Ramos (cell line): ENCODE results near the gene TPCN1.

Source experiments
- in situ Hi-C: fragments of 300-500 bp; cut with MboI; formaldehyde crosslinking; loops from one replicate; pipeline ENCODE4 v1.14.3; 2022; ENCODE audit warnings: low sequenced_read_pairs; ENCODE audit not compliant: unreplicated experiment

TPCN1 gene

DNA sequence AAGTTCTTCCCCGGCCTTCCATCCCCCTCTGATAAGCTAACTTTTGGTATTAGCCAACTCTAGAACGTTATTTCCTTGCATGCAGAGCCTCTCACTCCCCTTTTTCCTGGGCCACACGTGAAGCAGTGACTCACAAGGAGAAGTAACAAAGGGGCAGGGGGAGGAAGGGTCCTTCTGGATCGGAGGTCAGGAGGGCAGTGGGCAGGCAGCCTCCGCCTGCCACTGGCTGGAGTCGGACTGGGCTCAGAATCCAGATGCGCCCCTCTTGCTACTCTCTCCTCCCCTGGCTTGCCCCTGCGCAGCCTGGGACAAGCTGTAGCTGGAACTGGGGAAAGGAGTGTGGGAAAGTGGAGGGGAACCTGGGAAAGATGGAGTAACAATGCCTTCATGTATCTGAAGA is 55.0 kb downstream of the TPCN1 start:
- in situ Hi-C loops: no loop called here

DNA sequence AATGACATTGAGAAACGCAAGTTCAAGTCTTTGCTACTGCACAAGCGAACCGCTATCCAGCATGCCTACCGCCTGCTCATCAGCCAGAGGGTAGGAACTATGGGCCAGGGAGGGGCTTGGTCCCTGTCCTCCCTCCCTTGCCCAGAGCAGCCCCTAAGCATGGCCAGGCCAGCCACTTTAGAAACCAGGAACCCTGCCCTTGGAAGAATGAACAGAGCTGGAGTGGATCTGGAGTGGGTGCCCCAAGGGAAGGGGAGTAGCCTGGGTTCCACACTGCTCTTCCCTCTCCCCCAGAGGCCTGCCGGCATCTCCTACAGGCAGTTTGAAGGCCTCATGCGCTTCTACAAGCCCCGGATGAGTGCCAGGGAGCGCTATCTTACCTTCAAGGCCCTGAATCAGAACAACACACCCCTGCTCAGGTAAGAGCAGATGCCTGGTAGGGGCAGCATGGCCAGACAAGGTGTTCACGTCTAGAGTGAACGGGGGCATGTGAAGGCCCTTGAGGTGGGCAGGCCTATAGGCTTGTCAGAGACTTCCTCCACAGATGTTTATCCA is 55.8 kb downstream of the TPCN1 start:
- in situ Hi-C loops: no loop called here

DNA sequence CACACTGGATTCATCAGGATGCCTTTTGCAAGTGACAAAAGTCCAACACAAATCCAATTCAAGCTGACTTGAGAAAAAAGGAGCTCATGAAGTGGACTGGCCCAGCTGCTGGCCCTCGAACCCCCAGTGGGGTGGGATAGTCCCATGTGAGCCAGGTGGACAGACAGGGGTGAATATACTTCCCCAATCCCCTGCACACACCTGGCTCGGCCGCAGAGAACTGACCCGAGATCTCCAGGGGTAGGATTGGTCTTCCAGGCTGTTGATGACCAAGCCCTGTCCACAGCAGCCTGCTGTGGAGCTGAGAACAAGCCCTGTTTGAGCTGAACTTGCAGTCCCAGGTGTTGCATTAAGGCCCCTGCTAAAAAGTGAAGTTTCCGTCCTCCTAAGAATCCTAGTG is 56.2 kb downstream of the TPCN1 start:
- in situ Hi-C loops: no loop called here

DNA sequence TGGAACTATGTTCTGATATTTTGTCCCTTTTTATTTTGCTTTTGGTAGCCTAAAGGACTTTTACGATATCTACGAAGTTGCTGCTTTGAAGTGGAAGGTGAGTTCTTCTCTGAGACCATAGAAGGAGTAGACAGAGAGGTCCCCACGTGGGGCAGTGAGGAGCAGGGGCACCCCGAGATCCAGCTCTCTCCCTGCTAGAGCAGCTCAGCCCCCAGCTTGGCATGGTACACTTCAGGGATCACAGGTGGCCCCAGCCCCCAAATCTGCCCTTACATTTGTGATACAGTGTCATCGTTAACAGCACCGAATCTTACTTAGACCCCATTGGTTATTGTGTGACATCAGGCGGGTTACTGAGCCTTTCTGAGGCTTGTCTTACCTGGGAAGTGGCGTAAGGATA is 56.9 kb downstream of the TPCN1 start:
- in situ Hi-C loops: no loop called here

- in situ Hi-C loops: no loop called here
Observed at GRCh38 chr12:113278633-113279032, 57.4 kb downstream of the TPCN1 start.

DNA sequence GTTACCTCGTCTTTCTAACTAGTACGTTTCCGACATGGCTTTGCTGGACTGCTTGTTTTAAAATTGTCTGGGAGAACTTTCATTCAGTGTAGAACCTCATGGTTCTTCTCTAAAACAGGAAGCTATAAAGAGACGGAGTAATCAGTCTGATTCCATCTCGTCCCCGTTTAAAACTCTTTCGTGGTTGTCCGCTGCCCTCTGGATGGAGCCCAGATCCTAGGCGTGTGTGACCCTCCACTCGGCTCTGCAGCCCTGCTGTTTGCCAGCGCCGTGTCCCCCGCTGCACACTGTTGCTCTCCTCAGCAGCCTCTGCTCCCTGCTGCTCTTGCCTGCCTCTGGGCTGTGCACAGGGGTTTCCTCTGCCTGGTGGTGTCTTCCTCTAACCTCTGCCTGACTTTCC is 63.5 kb downstream of the TPCN1 start:
- in situ Hi-C loops: no loop called here

- in situ Hi-C loops: no loop called here
Observed at GRCh38 chr12:113285679-113286610, 64.7 kb downstream of the TPCN1 start.

DNA sequence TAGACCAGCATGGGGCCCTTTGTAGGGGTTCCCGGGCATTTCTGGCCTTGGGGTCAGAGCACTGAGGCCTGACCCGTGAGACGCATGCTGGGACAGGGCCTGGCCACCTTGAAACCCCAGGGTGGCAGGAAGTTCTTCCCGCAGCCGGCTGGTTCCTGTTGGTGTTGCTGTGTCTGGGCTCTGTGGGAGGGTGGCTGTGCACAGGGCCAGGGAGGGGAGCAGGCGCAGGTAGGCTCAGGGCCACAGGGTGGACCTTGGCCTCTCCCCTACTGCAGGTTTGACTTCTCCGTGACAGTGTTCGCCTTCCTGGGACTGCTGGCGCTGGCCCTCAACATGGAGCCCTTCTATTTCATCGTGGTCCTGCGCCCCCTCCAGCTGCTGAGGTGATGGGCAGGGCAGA is 65.4 kb downstream of the TPCN1 start:
- in situ Hi-C loops: no loop called here

- in situ Hi-C loops: no loop called here
Observed at GRCh38 chr12:113287146-113287898, 66.1 kb downstream of the TPCN1 start.

DNA sequence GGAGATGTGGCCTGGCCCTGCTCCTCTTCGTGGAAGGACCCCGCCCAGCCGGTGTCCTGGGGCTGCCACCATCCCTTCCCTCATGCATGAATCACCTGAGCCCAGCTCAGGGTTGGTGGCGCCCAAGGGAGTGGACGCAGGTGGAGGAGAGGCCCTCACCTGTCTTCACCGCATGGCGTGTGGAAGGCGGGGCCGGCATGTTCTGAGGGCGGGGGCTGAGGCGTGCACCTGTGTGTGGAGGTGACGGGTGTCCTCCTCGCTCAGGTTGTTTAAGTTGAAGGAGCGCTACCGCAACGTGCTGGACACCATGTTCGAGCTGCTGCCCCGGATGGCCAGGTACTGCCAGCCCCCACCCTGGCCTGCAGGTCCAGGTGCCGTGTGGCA is 66.6 kb downstream of the TPCN1 start:
- in situ Hi-C loops: no loop called here

DNA sequence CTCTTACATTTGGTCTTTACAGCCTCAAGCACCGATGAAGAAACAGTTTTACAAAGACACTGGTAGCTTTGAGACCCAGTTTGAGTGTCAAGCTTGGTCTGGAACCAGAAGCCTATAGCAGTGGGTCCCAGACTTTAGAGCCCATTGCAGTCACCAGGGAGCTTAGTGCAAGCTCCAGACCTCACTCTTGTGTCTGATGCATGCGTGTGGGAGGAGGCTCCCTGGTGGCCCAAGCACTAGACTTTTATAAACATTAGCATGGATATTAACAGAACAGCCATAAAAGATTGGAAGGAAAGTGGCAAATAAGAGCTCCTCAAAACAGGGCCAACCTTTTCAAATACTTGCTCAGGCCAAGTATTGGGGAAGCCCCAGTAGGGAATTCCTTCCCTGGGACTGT is 68.1 kb downstream of the TPCN1 start:
- in situ Hi-C loops: no loop called here

- in situ Hi-C loops: no loop called here
Observed at GRCh38 chr12:113290506-113290905, 69.2 kb downstream of the TPCN1 start.

GRCh38 chr12:113291586-113291985 is 70.3 kb downstream of the TPCN1 start:
- in situ Hi-C loops: no loop called here

DNA sequence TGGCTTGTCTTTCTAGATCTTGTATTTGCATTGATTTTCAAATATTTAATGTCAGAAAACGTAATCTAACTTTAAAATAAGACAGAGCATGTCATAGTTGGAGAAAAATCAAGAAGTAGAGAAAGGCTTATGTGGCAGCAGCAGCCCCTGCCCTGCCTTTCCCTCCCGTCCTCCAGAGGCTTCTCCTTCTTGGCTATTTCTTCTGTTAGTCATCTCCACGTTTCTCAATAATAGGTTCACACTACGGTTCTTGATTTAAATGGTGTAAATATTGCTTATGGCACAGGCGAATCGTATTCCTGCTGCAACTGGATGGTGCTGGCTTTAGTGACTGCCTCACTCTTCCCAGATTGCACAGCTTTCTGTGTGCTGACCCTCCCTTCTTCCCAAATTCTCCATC is 70.8 kb downstream of the TPCN1 start:
- in situ Hi-C loops: no loop called here

- in situ Hi-C loops: no loop called here
Observed at GRCh38 chr12:113292547-113292946, 71.3 kb downstream of the TPCN1 start.

DNA sequence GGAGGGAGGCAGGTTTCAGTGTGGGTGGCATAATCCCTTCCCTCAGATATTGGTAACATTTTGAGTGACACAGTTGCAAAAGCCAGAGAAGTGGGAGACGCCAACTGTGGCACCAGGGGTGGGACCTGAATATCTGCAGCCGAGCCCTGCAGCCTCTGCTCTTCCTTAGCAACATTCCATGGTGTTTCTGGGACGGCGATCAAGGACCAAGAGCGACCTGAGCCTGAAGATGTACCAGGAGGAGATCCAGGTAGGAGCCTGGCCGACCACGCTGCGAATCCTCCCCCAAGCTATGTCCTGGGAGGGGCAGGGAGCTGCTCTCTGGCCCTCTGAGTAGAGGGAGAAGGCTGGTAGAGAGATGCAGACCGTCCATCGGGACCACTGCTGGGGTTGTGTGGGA is 71.8 kb downstream of the TPCN1 start:
- in situ Hi-C loops: no loop called here

DNA sequence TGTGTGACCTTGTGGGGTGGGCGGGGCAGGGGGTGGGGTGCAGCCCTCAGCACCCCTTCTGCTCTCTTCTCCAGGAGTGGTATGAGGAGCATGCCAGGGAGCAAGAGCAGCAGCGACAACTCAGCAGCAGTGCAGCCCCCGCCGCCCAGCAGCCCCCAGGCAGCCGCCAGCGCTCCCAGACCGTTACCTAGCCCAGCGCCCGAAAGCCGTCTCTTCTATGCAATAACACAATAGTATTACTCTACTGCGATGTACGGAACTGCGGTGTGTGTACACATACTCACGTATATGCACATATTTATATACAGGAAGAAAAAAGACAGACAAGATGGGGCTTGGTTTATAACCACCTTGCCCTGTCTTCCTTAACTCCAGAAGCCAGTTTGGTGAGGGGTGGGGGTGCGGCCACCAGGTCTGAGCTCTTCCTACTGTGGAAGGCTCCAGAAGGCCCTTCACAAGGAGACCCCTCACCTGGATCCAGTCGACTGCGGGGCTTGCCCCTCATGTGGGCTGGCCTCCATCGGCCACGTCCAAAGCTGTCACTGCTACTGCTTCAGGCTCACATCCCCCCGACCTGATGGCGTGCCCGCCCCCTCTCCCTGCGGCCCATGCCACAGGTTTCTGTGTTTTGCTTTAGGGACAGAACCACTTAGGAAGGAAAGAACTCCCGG is 74.8 kb downstream of the TPCN1 start:
- in situ Hi-C loops: no loop called here

DNA sequence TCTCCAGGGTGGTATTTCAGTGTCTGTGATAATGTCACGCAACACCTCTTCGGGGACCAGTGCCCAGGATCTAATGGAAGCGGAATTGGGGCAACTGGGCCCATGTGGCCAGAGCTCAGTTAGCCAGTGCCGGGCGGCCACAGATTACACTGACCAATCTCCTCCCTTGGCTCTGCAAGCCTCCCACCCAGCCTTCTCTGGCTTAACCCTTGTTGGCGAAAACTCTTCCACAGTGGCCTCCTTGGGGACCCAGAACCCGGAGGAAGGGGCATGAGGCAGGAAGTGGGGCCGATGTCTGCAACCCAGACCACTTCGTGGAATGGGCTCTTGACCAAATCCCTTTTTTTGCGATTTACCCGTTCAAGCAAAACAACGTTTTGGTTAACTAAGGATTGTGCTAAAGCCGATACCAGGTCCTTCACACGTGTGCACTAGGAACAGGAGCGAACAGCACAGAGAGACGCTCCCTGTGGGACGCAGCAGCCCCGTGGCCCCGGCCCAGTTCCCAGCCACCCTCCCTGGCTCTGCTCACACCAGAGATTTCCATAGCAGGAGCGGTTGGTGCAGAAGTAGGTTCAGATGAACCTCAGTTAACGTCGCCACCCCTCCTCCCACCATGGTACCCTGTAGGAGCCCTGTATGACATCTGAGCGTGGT is 75.4 kb downstream of the TPCN1 start:
- in situ Hi-C loops: no loop called here

DNA sequence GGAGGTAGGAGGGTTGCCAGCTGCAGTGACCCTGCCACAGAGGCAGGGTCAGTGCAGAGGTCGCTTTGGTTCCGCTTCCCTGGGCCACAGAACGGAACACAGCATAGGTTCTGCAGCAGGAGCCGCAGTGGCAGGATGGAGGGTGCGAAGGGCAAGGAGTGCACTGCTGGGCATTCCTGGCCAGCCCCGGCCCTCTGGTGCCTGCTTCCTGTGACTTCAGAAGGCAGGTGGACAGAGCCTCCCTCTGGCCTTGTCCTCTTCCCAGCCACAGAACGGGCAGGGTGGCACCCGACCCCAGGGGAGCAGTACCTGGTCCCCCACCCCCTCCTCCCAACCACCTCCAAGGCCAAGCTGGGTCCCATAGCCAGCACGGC is 75.9 kb downstream of the TPCN1 start:
- in situ Hi-C loops: no loop called here
